ENCODE data around the gene RNF182.
"Not testable (repeated sequence)": the region's sequence is repeated elsewhere in the genome, so short reads cannot be mapped to it uniquely, and the experiment has no call there.

Gene RNF182

GRCh38 chr6:13998356-13998755 lies 73.6 kb downstream of the RNF182 start:
- DNase-seq (ENCODE audit: low read depth in 1 of 2, low spot score in 1 of 2): no peak

GRCh38 chr6:14000901-14001300 lies 76.1 kb downstream of the RNF182 start:
- no peak for DNase-seq (ENCODE audit: low read depth in 1 of 2, low spot score in 1 of 2)

- DNase-seq (ENCODE audit: low read depth in 1 of 2, low spot score in 1 of 2): no peak
Observed at GRCh38 chr6:14001329-14002012, 76.7 kb downstream of the RNF182 start.

- no peak for DNase-seq (ENCODE audit: low read depth in 1 of 2, low spot score in 1 of 2)
Observed at GRCh38 chr6:14002176-14002947, 77.6 kb downstream of the RNF182 start.

GRCh38 chr6:14004258-14004657 lies 79.5 kb downstream of the RNF182 start:
- DNase-seq (ENCODE audit: low read depth in 1 of 2, low spot score in 1 of 2): no peak

- DNase-seq (ENCODE audit: low read depth in 1 of 2, low spot score in 1 of 2): no peak
Observed at GRCh38 chr6:14008809-14009208, 84.1 kb downstream of the RNF182 start.

- no peak for DNase-seq (ENCODE audit: low read depth in 1 of 2, low spot score in 1 of 2)
Observed at GRCh38 chr6:14009431-14009830, 84.7 kb downstream of the RNF182 start.

GRCh38 chr6:14010275-14010674 lies 85.5 kb downstream of the RNF182 start:
- DNase-seq (ENCODE audit: low read depth in 1 of 2, low spot score in 1 of 2): no peak

GRCh38 chr6:14012313-14013030 lies 87.7 kb downstream of the RNF182 start:
- DNase-seq (ENCODE audit: low read depth in 1 of 2, low spot score in 1 of 2): no peak

GRCh38 chr6:14015964-14016363 lies 91.2 kb downstream of the RNF182 start:
- DNase-seq (ENCODE audit: low read depth in 1 of 2, low spot score in 1 of 2): no peak

- DNase-seq (ENCODE audit: low read depth in 1 of 2, low spot score in 1 of 2): no peak
Observed at GRCh38 chr6:14016432-14016831, 91.7 kb downstream of the RNF182 start.

GRCh38 chr6:14016935-14017625 lies 92.3 kb downstream of the RNF182 start:
- no peak for DNase-seq (ENCODE audit: low read depth in 1 of 2, low spot score in 1 of 2)

- no peak for DNase-seq (ENCODE audit: low read depth in 1 of 2, low spot score in 1 of 2)
Observed at GRCh38 chr6:14017626-14018475, 93.1 kb downstream of the RNF182 start.

GRCh38 chr6:14018559-14018958 lies 93.8 kb downstream of the RNF182 start:
- DNase-seq (ENCODE audit: low read depth in 1 of 2, low spot score in 1 of 2): not testable (repeated sequence)

- DNase-seq (ENCODE audit: low read depth in 1 of 2, low spot score in 1 of 2): no peak
Observed at GRCh38 chr6:14020551-14020950, 95.8 kb downstream of the RNF182 start.

GRCh38 chr6:14021449-14021848 lies 96.7 kb downstream of the RNF182 start:
- no peak for DNase-seq (ENCODE audit: low read depth in 1 of 2, low spot score in 1 of 2)

GRCh38 chr6:14022673-14023072 lies 97.9 kb downstream of the RNF182 start:
- no peak for DNase-seq (ENCODE audit: low read depth in 1 of 2, low spot score in 1 of 2)

GRCh38 chr6:14023855-14024254 lies 99.1 kb downstream of the RNF182 start:
- DNase-seq (ENCODE audit: low read depth in 1 of 2, low spot score in 1 of 2): no peak

- DNase-seq (ENCODE audit: low read depth in 1 of 2, low spot score in 1 of 2): no peak
Observed at GRCh38 chr6:14025160-14025559, 100.4 kb downstream of the RNF182 start.

- DNase-seq (ENCODE audit: low read depth in 1 of 2, low spot score in 1 of 2): no peak
Observed at GRCh38 chr6:14026831-14027539, 102.2 kb downstream of the RNF182 start.

All from activated CD4-positive, alpha-beta T cell treated with anti-CD3 and anti-CD28 coated beads, Interleukin-2, amount 50 U/mL, for 24 hours (primary cell).